GM18526 (cell line): ENCODE data around the gene UBE4B.

Experiments used
- POLR2A ChIP-seq: IDR thresholded peaks from 3 replicates; pipeline ENCODE4 v1.6.1; 2011; ENCODE audit not compliant: insufficient read length; ENCODE audit errors: extremely low read depth

UBE4B gene

DNA sequence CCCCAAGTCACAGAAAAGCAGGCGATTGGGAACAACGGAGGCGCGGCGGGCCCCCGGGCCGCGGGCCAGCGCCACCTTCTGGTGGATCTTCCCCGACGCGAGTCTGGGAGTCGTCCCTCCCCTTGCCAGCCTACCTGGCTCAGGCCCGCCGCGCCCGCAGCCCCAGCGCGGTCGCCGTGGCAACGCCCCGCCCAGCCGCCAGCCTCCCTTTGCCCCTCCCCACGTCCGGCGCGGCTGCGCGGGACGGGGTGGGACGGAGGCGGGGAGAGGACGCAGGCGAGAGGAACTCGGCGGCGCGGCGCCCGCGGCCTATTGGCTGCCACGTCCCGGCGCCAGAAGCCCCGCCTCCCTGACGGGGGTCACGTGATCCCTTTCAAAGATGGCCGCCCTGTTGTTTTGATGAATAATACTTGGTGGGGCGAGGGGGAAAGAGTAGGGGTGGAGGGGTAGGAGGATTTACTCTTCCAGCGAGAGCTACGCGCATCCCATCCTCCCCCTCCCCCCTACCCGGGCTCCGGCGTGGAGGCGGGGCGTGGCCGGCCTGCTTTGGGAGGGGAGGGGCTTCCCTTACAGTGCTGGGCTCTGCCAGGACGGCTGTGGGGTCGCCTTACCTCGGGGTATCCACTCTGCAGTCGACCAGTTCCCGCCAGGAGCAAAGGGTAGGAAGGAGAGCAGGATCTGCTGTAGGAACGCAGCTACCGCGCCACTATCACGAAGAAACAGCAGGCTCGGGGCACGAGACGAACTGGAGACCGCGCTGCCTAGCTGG lies at the start of gene UBE4B:
Gene UBE4B (plus strand): TSS at position 369 of the 769 bp plus-strand sequence. CDS start 713 bp downstream, outside the sequence.
- TF ChIP-seq POLR2A: peak; percentile 42

GRCh38 chr1:9984253-9984652 lies 48.5 kb upstream of the UBE4B start:
- no peak for TF ChIP-seq POLR2A

DNA sequence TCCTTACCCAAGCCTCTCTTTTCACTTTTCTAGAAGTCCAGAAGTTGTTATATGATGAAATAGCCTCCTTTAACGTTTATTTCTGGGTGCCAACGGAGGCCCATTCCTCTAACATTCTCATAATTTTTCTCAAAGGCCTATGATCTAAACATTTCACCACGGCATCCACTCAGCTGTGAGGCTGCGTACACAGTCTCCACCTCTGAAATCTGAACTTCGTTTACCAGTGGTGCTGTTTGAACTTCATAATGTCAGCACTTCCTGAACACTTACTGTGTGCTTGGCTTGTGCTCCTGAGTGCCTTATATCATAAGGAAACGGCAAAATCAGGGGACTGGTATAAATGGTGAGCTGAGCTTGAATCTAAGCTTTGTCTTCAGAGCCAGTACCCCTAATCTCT lies 47.8 kb upstream of the UBE4B start:
- no peak for TF ChIP-seq POLR2A

DNA sequence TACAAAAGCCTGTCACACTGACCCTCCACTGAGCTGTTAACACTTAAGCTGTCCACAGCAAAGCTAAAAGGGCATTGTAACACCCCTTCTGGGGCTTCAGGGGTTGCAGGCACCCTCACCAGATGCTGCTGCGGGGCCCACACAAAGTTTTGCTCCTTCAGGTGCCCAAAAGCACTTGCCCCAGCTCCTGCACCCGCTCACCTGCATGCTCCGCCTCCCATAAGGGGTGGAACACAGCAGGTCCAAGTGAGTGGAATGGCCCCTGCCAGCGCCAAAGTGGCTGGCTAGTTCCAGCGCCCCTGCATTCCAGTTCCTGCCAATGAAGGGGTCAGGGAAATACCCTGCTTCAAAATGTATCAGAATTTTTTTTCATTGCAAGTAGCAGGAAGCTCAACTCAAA lies 43.0 kb upstream of the UBE4B start:
- TF ChIP-seq POLR2A: no peak

GRCh38 chr1:9990944-9991343 lies 41.8 kb upstream of the UBE4B start:
- no peak for TF ChIP-seq POLR2A

- TF ChIP-seq POLR2A: no peak
Observed at GRCh38 chr1:9992910-9993309, 39.8 kb upstream of the UBE4B start.

GRCh38 chr1:9993561-9994075 lies 39.1 kb upstream of the UBE4B start:
- TF ChIP-seq POLR2A: no peak

DNA sequence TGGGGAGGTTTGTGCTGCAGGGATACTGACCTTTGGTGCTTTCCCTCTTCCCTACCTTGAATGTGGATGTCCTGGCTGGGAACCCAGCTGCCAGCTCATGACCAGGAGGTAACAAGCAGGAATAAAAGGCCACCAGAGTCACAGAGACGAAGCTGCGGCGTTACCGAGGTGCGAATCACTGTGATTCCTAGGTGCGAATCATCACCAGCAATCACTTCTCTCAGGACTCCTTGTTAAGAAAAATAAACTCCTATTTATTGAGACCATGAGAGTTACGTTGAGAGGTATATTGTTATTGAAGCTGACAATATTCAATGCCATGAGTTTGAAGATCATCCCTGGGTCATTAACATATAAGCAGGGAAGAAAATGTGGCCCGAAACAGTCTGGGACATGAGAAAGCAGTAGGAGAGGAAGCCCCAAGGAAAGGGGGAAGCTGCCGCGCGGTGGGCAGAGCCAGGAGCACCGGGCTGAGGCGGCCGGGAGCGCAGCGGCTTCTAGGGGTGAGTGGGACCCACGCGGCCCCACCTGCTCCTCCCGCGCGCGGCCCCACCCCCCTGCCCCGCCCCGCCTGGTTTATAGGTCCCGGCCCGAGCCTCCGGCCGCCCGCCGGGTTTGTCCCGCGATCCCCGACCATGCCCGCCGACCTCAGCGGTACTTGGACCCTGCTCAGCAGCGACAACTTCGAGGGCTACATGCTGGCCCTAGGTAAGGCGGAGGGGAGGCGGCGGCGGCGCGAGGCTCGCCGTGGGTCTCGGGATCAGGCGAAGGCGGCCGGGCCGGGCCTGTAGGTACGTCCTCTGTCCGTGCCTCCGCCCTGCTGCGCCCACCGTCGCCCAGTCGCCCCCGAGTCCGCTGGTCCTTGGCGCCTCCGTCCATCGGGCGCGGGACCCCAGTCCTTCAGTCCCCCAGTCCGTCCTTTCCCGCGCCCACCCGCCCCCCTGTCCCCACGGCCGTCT lies 35.9 kb upstream of the UBE4B start, which contains the start of gene RBP7:
Gene RBP7 (plus strand): TSS at position 605 of the 959 bp plus-strand sequence. CDS start 31 bp downstream, at position 636.
- no peak for TF ChIP-seq POLR2A

DNA sequence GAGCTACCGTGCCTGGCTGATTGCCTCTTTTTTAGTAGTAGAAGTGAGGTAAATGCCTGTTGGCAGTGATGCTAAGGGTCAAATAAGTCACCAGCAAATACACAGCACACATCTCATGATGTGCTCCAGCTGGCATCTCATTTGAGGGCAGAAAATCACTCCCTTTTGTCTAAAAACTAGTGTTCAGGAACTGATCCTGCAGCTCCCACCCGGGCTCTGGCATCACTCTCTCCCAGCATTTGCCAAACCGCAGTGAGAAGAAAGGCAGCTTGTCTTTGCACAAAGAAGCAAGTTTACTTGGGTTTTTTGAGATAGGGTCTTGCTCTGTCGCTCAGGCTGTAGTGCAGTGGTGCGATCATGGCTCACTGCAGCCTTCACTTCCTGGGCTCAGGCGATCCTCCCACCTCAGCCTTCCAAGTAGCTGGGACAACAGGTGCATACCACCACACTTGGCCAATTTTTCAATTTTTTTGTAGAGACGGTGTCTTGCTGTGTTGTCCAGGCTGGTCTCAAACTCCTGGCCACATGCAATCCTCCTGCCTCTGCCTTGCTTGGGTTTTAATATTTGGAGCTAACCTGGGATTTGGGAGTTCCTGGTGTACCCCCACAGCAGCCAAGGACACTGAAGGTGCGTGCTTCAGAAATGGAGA lies 31.6 kb upstream of the UBE4B start:
- no peak for TF ChIP-seq POLR2A

DNA sequence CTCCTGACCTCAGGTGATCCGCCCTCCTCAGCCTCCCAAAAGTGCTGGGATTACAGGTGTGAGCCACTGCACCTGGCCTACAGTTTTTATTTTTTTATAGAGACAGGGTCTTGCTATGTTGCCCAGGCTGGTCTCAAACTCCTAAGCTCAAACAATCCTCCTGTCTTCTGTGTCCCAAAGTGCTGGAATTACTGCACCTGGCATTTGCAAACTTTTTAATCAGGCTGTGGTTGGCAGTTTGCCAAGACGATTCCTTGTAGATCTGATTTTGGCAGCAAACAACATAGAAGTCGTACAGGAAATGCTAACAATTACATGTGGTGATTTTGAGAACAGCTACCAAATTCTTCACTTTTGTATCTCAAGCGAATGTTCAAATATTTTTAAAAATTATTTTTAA lies 25.6 kb upstream of the UBE4B start:
- TF ChIP-seq POLR2A: no peak

DNA sequence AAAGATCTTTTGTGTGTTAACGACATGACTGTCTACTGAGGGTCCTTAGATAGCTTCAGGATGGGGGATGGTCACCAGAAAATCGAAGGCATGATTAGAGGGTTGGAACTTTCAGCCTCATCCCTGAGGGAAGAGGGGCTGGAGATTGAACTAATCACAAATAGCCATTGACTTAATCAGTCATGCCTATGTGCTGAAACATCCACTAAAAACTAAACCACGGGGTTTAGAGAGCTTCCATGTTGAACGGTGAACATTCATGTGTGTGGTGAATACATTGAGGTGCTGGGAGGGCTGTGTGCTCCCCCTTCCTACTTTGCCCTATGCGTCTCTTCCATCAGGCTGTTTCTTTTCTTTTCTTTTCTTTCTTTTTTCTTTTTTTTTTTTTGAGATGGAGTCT lies 18.7 kb upstream of the UBE4B start:
- no peak for TF ChIP-seq POLR2A

GRCh38 chr1:10019561-10019960 lies 13.2 kb upstream of the UBE4B start:
- TF ChIP-seq POLR2A: no peak

GRCh38 chr1:10020086-10020485 lies 12.7 kb upstream of the UBE4B start:
- no peak for TF ChIP-seq POLR2A

GRCh38 chr1:10022656-10023055 lies 10.1 kb upstream of the UBE4B start:
- TF ChIP-seq POLR2A: no peak

GRCh38 chr1:10025354-10025753 lies 7.4 kb upstream of the UBE4B start:
- no peak for TF ChIP-seq POLR2A

- TF ChIP-seq POLR2A: no peak
Observed at GRCh38 chr1:10027027-10027426, 5.7 kb upstream of the UBE4B start.

- TF ChIP-seq POLR2A: no peak
Observed at GRCh38 chr1:10031461-10031860, 1.3 kb upstream of the UBE4B start.
